ENCODE results near the gene SHISA7.

- TF ChIP-seq CTCF (IDR thresholded peaks at IDR 0.05) (no peak), EZH2 (IDR thresholded peaks at IDR 0.05) (no peak)
Observed at GRCh38 chr19:55481794-55482155, 38.7 kb upstream of the SHISA7 start.
